ENCODE measurements around the gene ADCY1. TPM values are rescaled to one million over a fixed set of nuclear protein-coding genes. Genes with fewer than 3 reads are reported as not detected.
"Not testable (repeated sequence)": the region's sequence is repeated elsewhere in the genome, so short reads cannot be mapped to it uniquely, and the experiment has no call there.

ADCY1 gene
- total RNA-seq, 2 experiments from 2014 or later: 0.25 to 0.32 TPM

GRCh38 chr7:45720989-45721388 is 146.8 kb downstream of the ADCY1 start:
- CTCF ChIA-PET: no interaction called here
- POLR2A ChIA-PET: no interaction called here

DNA sequence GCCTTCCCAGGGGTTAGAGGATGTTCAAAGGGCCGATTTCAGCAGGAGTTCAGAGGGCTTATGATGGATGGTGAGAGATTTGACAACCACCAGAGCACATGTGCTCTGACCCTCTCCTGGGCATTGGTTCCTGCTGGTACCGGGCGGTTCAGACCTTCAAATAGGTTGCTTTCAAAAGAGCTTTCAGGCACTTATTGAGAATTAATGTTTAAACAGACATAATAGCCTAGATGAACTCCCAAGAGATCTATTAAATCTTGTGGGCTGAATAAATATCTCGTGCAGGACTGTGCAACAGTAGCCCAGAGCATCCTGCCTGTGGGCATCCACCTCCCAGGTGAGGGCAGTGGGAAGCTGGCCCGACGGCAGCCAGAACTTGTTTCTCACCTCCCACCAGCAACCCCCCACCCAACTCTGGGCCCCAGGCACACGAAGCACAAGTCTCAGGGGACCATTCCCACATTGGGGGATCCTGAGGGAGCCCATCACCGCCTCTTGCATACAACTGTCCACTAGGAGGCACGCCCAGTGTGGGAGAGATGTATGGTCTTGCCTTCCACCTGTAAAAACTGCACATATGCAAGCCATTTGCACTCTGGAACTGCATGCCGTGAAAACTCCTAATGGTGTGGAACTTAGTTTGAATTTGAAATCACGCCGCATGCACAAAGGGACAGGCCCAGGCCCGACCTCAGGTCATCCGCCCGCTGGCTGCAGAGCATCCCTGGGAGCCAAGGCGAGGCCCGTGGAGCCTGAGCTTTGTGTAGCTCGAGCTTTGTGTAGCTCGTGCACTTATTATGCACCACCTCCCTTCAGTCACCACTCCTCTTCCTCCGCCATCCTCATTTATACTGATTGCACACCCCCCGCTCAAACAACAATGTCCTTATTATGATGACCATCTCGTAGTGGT is 147.8 kb downstream of the ADCY1 start:
- CTCF ChIA-PET: no interaction called here
- POLR2A ChIA-PET: no interaction called here

GRCh38 chr7:45725231-45725630 is 151.1 kb downstream of the ADCY1 start:
- POLR2A ChIA-PET, CTCF ChIA-PET: not testable (repeated sequence)

GRCh38 chr7:45726883-45727282 is 152.7 kb downstream of the ADCY1 start:
- POLR2A ChIA-PET: no interaction called here
- CTCF ChIA-PET: no interaction called here

DNA sequence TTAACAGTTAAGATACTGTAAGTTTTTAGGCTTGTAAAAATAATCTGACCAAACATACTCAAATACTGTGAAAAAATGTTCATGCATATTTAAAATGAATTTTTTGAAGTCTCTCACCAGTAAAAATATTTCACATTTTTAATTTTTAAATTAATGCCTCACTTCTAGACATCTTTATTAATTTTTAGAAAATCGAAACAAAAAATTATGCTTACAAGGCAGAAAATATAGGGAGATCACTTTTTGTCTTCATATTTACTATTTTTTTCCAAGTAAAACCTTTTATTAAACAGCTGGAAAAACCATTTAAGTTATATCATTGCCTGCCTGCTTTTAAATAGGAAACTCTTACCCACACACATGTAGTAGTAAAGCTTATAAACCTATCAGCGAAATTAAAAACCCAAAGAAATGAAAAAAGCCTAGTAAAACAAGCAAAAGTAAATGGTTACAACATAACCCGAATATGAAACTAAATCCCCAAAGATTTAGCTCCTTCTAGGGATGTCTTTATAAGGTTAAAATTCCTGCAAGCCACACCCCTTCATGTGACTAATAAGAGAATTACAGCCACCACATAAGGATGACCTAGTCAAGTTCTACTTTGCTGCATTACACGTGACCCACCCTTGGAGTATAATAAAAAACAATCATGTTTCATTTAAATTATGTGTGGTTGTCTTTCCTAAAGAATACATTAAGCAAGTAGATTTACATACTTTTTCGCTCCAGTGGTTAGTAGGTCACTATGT is 157.7 kb downstream of the ADCY1 start:
- POLR2A ChIA-PET, CTCF ChIA-PET: not testable (repeated sequence)

- CTCF ChIA-PET, POLR2A ChIA-PET: not testable (repeated sequence)
These were observed 164.8 kb downstream of the ADCY1 start for GRCh38 chr7:45738920-45739319.

GRCh38 chr7:45740573-45740972 is 166.4 kb downstream of the ADCY1 start:
- POLR2A ChIA-PET, CTCF ChIA-PET: not testable (repeated sequence)

GRCh38 chr7:45748976-45749375 is 174.8 kb downstream of the ADCY1 start:
- CTCF ChIA-PET, POLR2A ChIA-PET: not testable (repeated sequence)

DNA sequence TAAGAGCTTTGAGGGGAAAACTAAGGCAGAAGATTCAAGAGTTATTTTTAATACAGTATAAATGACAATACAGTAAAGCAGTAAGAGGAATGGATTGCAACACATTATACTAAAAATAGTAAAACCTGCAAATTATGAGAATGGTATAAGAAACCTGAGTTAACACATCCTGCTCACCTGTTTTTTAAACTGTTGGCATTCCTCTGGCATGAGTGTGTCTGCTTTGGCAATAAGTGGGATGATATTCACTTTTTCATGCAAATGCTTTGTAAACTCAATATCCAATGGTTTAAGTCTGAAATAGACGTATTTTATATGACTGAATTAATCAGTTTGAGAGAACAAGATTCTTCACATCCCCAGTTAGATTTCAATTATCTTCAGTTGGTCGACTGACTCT is 177.2 kb downstream of the ADCY1 start:
- CTCF ChIA-PET, POLR2A ChIA-PET: not testable (repeated sequence)

DNA sequence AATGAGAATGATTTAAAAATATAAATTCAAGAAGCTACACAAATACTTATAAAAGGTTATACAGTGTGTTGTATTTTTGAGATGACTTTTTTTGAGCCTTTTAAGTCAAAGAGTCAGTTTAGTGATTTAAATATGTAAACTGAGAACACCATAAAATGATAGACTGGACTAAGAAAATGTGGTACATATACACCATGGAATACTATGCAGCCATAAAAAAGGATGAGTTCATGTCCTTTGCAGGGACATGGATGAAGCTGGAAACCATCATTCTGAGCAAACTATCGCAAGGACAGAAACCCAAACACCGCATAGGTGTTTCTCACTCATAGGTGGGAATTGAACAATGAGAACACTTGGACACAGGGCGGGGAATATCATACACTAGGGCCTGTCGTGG is 182.2 kb downstream of the ADCY1 start:
- CTCF ChIA-PET, POLR2A ChIA-PET: not testable (repeated sequence)

DNA sequence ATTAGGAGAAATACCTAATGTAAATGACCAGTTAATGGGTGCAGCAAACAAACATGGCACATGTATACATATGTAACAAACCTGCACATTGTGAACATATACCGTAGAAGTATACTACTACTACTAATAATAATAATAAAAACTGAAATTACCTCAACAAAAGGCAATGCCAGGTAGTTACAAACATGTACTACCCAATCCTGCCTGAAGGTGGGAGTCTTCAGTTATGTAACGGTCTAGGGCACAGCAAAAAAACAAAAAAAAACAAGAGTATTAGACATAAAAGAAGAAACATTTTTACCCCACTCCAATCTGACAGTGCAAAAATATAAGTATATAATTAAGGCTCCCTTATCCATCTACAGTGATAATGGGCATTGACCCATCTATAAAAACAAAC is 182.6 kb downstream of the ADCY1 start:
- CTCF ChIA-PET, POLR2A ChIA-PET: not testable (repeated sequence)

GRCh38 chr7:45759464-45759863 is 185.3 kb downstream of the ADCY1 start:
- CTCF ChIA-PET, POLR2A ChIA-PET: not testable (repeated sequence)

GRCh38 chr7:45761545-45762205 is 187.5 kb downstream of the ADCY1 start:
- CTCF ChIA-PET, POLR2A ChIA-PET: not testable (repeated sequence)

DNA sequence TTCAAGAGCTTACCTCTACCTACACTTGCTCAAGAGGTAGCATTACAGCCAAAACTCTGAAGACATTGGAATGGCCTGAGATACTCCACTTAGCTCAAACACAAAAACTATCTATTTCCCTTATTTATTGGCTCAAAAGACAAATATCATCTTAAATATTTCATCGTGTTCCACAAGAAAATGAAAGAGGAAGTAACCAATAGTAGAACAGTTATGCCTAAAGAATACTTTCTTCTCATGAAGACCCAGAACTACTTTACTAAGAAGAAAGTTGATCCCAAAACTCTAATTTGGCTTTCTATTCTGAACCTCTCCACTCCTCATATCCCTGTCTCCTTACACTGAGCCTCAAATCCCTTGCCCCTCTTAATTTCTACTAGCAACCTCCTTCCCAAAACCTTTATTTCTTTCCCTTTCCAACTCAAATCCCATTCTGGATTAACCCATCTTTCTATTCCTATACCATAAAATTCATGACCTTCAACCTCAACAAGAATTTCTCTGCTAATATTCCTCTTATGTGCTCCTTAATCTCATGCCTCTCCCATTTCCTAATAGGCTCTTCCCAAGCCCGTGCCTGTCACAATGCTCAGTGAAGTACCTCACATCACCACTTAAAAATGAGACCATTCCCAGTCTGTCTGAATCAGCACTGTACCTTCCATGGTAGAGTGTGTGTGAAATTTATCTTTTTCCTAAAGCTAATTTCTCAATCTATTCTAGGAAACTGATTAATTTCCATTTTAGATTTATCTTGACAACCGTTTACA is 188.2 kb downstream of the ADCY1 start:
- CTCF ChIA-PET, POLR2A ChIA-PET: not testable (repeated sequence)

- POLR2A ChIA-PET, CTCF ChIA-PET: not testable (repeated sequence)
These were observed 194.6 kb downstream of the ADCY1 start for GRCh38 chr7:45768516-45769394.

DNA sequence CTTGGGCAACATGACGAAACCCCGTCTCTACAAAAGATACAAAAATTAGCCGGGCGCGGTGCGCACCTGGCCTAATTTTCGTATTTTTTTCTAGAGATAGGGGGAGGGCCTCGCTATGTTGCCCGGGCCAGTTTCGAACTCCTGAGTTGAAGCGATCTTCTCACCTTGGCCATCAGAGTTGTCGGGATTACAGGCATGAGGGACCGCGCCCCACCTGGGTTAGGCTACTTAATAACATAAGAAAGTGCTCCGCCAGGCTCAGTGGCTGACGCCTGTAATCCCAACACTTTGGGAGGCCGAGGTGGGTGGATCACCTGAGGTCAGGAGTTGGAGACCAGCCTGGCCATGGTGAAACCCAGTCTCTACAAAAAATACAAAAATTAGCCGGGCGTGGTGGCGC is 195.5 kb downstream of the ADCY1 start:
- POLR2A ChIA-PET, CTCF ChIA-PET: not testable (repeated sequence)

All from activated CD8-positive, alpha-beta memory T cell treated with anti-CD3 and anti-CD28 coated beads for 36 hours (primary cell).